H1 (cell line): ENCODE results near the gene SLC20A1. TPM values are rescaled to one million over a fixed set of nuclear protein-coding genes. Genes with fewer than 3 reads are reported as not detected.

Experiments
- CBX5 ChIP-seq: fragments of 300-800, 300-1000 bp; sonication (generic); IDR thresholded peaks from 2 replicates; pipeline ENCODE4 v1.7.1; 2016; ENCODE audit warnings: antibody characterized with exemption, low read length, low read depth
- CHD2 ChIP-seq: IDR thresholded peaks from 2 replicates; pipeline ENCODE4 v1.6.1; 2012; ENCODE audit warnings: low read length, improper control_type of control experiment
- EP300 ChIP-seq, 2 experiments: IDR thresholded peaks; 1 replicate in 1 of 2; 2 replicates in 1 of 2; pipeline ENCODE4 v1.6.1; 2011 to 2012; ENCODE audit warnings: low read depth in 2 of 2, low read length in 2 of 2, mild to moderate bottlenecking in 2 of 2, borderline replicate concordance in 1 of 2, inconsistent platforms in 1 of 2, moderate library complexity in 1 of 2
- HDAC2 ChIP-seq, 2 experiments: fragments of 300-600 bp in 1 of 2; sonication (generic) in 1 of 2; IDR thresholded peaks; 2 replicates each; pipeline ENCODE4 v1.6.1; 2011 to 2012; ENCODE audit warnings: low read depth in 2 of 2, low read length in 2 of 2, mild to moderate bottlenecking in 2 of 2, moderate library complexity in 2 of 2, borderline replicate concordance in 1 of 2, inconsistent platforms in 1 of 2
- RNF2 ChIP-seq: fragments of 200-900, 300-1000 bp; sonication (generic); IDR thresholded peaks from 2 replicates; pipeline ENCODE4 v1.7.1; 2016; ENCODE audit warnings: borderline replicate concordance, low read depth, mild to moderate bottlenecking, antibody characterized with exemption, low read length; ENCODE audit not compliant: poor library complexity, severe bottlenecking; ENCODE audit errors: missing control alignments
- SIN3A ChIP-seq, 2 experiments: IDR thresholded peaks in 1 of 2; conservative IDR thresholded peaks in 1 of 2; 2 replicates each; pipeline ENCODE4 v1.6.1; 2011 to 2012; ENCODE audit warnings: low read length in 2 of 2, improper control_type of control experiment in 1 of 2, low read depth in 1 of 2, mild to moderate bottlenecking in 1 of 2
- SUZ12 ChIP-seq: fragments of 200-600 bp; sonication (generic); IDR thresholded peaks from 2 replicates; pipeline ENCODE4 v1.6.1; 2012; ENCODE audit warnings: mild to moderate bottlenecking, inconsistent platforms, low read length, moderate library complexity, mixed read lengths
- TCF12 ChIP-seq: IDR thresholded peaks from 2 replicates; pipeline ENCODE4 v1.6.1; 2011; ENCODE audit warnings: low read depth, mild to moderate bottlenecking, low read length
- USF2 ChIP-seq: IDR thresholded peaks from 2 replicates; pipeline ENCODE4 v1.6.1; 2011; ENCODE audit warnings: low read length, improper control_type of control experiment
- polyA plus RNA-seq, 7 experiments: library from polyadenylated mRNA; depleted of rRNA in 3 of 7; stranded (reverse) in 5 of 7; unstranded in 2 of 7; fragments of >200 nt in 5 of 7; fragments of 200-250 nt in 2 of 7; gene quantifications; 1 replicate in 5 of 7; 2 replicates in 1 of 7; 4 replicates in 1 of 7; pipeline versions ENCODE4 v1.2.1 to v1.2.3, GENCODE V29; 2011 to 2013; ENCODE audit warnings: missing spikeins in 2 of 7, mixed read lengths in 2 of 7
- total RNA-seq: library from RNA; stranded (reverse); fragmentation: NEBNext Ultra II Directional; extraction: Animal tissue kit (Norgen Biotek cat#: 25700); gene quantifications from 2 replicates; pipeline ENCODE4 v1.2.1, GENCODE V29; 2021

The SLC20A1 gene
- total and polyA plus RNA-seq, 2 of the 8 experiments (the other 6 are each of a cell fraction or from before 2014, with no cell fraction given) = 42.6 to 105 TPM

- TF ChIP-seq EP300 (IDR thresholded peaks at IDR 0.05; ENCODE audit: borderline replicate concordance in 1 of 2, low read depth in 2 of 2, low read length in 2 of 2) (no peak), CHD2 (no peak), RNF2 (no peak), SIN3A (conservative IDR thresholded peaks at IDR 0.05 in 1 of 2, IDR thresholded peaks at IDR 0.05 in 1 of 2; ENCODE audit: low read depth in 1 of 2, low read length in 2 of 2) (no peak), SUZ12 (no peak), USF2 (no peak; the same call in 1 of the 2 replicates), TCF12 (no peak), CBX5 (no peak), HDAC2 (IDR thresholded peaks at IDR 0.05; ENCODE audit: borderline replicate concordance in 1 of 2, low read depth in 2 of 2, low read length in 2 of 2) (peak in 1 of 2 experiments; percentile 11; a peak in 1 of 4 replicates)
Measured at GRCh38 chr2:112690853-112691401, 45.2 kb downstream of the SLC20A1 start (continued).
